HEK293 (cell line): ENCODE measurements around the gene S100A1.

ENCODE experiments used
- CTCF ChIA-PET: fragments of 350-600 bp; formaldehyde crosslinking; extraction: SDS; loops from one replicate; lab custom pipeline; 2021; ENCODE audit warnings: antibody characterized with exemption; lab: Yijun Ruan, JAX
- POLR2A ChIA-PET: fragments of 300-600 bp; formaldehyde crosslinking; extraction: SDS; loops from one replicate; lab custom pipeline; 2020; ENCODE audit warnings: antibody characterized with exemption, inconsistent platforms; lab: Yijun Ruan, JAX
- H3K27ac ChIP-seq: fragments of 200-500 bp; sonication (Bioruptor generic); 2 replicates; pipeline ENCODE4 v1.5.1; 2014; ENCODE audit warnings: low read depth, low read length, control low read depth, inconsistent platforms; ENCODE audit errors: extremely low read depth
- H3K36me3 ChIP-seq, 2 experiments: fragments of 200-500 bp in 1 of 2; sonication (Bioruptor generic) in 1 of 2; 1 replicate in 1 of 2; 2 replicates in 1 of 2; pipeline ENCODE4 v1.5.1; 2014 to 2017; ENCODE audit warnings: inconsistent platforms in 2 of 2, low read length in 2 of 2; ENCODE audit not compliant: control insufficient read depth in 2 of 2, insufficient read depth in 1 of 2
- H3K4me1 ChIP-seq: fragments of 200-500 bp; sonication (Bioruptor generic); 2 replicates; pipeline ENCODE4 v1.5.1; 2014; ENCODE audit warnings: mild to moderate bottlenecking, low read length, inconsistent platforms; ENCODE audit not compliant: control insufficient read depth, insufficient read depth
- H3K4me3 ChIP-seq: 2 replicates; pipeline ENCODE4 v1.5.1; 2011; ENCODE audit warnings: low read depth, mild to moderate bottlenecking, control low read depth, low read length, moderate library complexity
- H3K9me3 ChIP-seq: fragments of 200-500 bp; sonication (Bioruptor generic); 2 replicates; pipeline ENCODE4 v1.5.1; 2014; ENCODE audit warnings: low read depth, low read length, inconsistent platforms; ENCODE audit not compliant: control insufficient read depth, insufficient read depth
- GLIS1 ChIP-seq: fragments of 450-650 bp; formaldehyde crosslinking; IDR thresholded peaks from 2 replicates; pipeline ENCODE4 v1.5.1; 2016; ENCODE audit warnings: missing biosample characterization, missing genetic modification characterization
- IKZF3 ChIP-seq: fragments of 450-650 bp; IDR thresholded peaks from 2 replicates; pipeline ENCODE4 v1.5.0; 2018; ENCODE audit warnings: missing biosample characterization, mild to moderate bottlenecking, missing genetic modification characterization, moderate library complexity
- KLF1 ChIP-seq: fragments of 450-650 bp; formaldehyde crosslinking; IDR thresholded peaks from 2 replicates; pipeline ENCODE4 v1.5.1; 2016; ENCODE audit warnings: missing biosample characterization, missing genetic modification characterization
- KLF10 ChIP-seq: fragments of 450-650 bp; IDR thresholded peaks from 2 replicates; pipeline ENCODE4 v1.5.1; 2018; ENCODE audit warnings: missing biosample characterization, mild to moderate bottlenecking, missing genetic modification characterization
- KLF8 ChIP-seq: fragments of 450-650 bp; formaldehyde crosslinking; IDR thresholded peaks from 2 replicates; pipeline ENCODE4 v1.5.1; 2016; ENCODE audit warnings: missing biosample characterization, missing genetic modification characterization
- PATZ1 ChIP-seq: fragments of 450-650 bp; formaldehyde crosslinking; IDR thresholded peaks from 2 replicates; pipeline ENCODE4 v1.5.1; 2016; ENCODE audit warnings: missing biosample characterization, missing genetic modification characterization
- REPIN1 ChIP-seq: fragments of 450-650 bp; formaldehyde crosslinking; IDR thresholded peaks from 2 replicates; pipeline ENCODE4 v1.5.1; 2017; ENCODE audit warnings: missing biosample characterization, missing genetic modification characterization, low read depth
- SCRT1 ChIP-seq: fragments of 450-650 bp; formaldehyde crosslinking; IDR thresholded peaks from 2 replicates; pipeline ENCODE4 v1.5.1; 2016; ENCODE audit warnings: missing biosample characterization, missing genetic modification characterization, borderline replicate concordance
- ZNF121 ChIP-seq: fragments of 450-650 bp; formaldehyde crosslinking; IDR thresholded peaks from 2 replicates; pipeline ENCODE4 v1.5.1; 2016; ENCODE audit warnings: missing biosample characterization, missing genetic modification characterization
- ZNF133 ChIP-seq: fragments of 450-650 bp; formaldehyde crosslinking; IDR thresholded peaks from 2 replicates; pipeline ENCODE4 v1.5.1; 2016; ENCODE audit warnings: missing biosample characterization, missing genetic modification characterization
- ZNF169 ChIP-seq: fragments of 450-650 bp; formaldehyde crosslinking; IDR thresholded peaks from 2 replicates; pipeline ENCODE4 v1.5.1; 2016; ENCODE audit warnings: missing biosample characterization, missing genetic modification characterization
- ZNF2 ChIP-seq: fragments of 450-650 bp; formaldehyde crosslinking; IDR thresholded peaks from 2 replicates; pipeline ENCODE4 v1.5.1; 2016; ENCODE audit warnings: missing biosample characterization, missing genetic modification characterization
- ZNF211 ChIP-seq: fragments of 450-650 bp; formaldehyde crosslinking; IDR thresholded peaks from 2 replicates; pipeline ENCODE4 v1.5.1; 2016; ENCODE audit warnings: low read depth, missing biosample characterization, missing genetic modification characterization
- ZNF214 ChIP-seq: fragments of 450-650 bp; formaldehyde crosslinking; IDR thresholded peaks from 2 replicates; pipeline ENCODE4 v1.5.1; 2017; ENCODE audit warnings: missing biosample characterization, mild to moderate bottlenecking, missing genetic modification characterization, borderline replicate concordance
- ZNF223 ChIP-seq: fragments of 450-650 bp; formaldehyde crosslinking; IDR thresholded peaks from 2 replicates; pipeline ENCODE4 v1.5.1; 2016; ENCODE audit warnings: missing biosample characterization, missing genetic modification characterization
- ZNF23 ChIP-seq: fragments of 450-650 bp; formaldehyde crosslinking; IDR thresholded peaks from 2 replicates; pipeline ENCODE4 v1.5.1; 2016; ENCODE audit warnings: missing biosample characterization, missing genetic modification characterization, borderline replicate concordance
- ZNF341 ChIP-seq: fragments of 450-650 bp; formaldehyde crosslinking; IDR thresholded peaks from 2 replicates; pipeline ENCODE4; 2016; ENCODE audit warnings: low read depth, missing biosample characterization, missing genetic modification characterization
- ZNF514 ChIP-seq: fragments of 450-650 bp; formaldehyde crosslinking; IDR thresholded peaks from 2 replicates; pipeline ENCODE4 v1.5.1; 2016; ENCODE audit warnings: missing biosample characterization, missing genetic modification characterization
- ZNF555 ChIP-seq: fragments of 450-650 bp; formaldehyde crosslinking; conservative IDR thresholded peaks from 2 replicates; pipeline ENCODE4 v1.5.1; 2017; ENCODE audit warnings: missing biosample characterization, mild to moderate bottlenecking, missing genetic modification characterization, inconsistent platforms
- ZNF654 ChIP-seq: fragments of 450-650 bp; formaldehyde crosslinking; IDR thresholded peaks from 2 replicates; pipeline ENCODE4 v1.5.1; 2016; ENCODE audit warnings: low read depth, missing biosample characterization, missing genetic modification characterization
- ZNF670 ChIP-seq: fragments of 450-650 bp; formaldehyde crosslinking; IDR thresholded peaks from 2 replicates; pipeline ENCODE4 v1.5.1; 2016; ENCODE audit warnings: missing biosample characterization, missing genetic modification characterization, low read depth
- ZNF701 ChIP-seq: fragments of 450-650 bp; formaldehyde crosslinking; IDR thresholded peaks from 2 replicates; pipeline ENCODE4 v1.5.1; 2016; ENCODE audit warnings: missing biosample characterization, missing genetic modification characterization
- ZXDB ChIP-seq: fragments of 450-650 bp; formaldehyde crosslinking; IDR thresholded peaks from 2 replicates; pipeline ENCODE4 v1.5.1; 2016; ENCODE audit warnings: missing biosample characterization, missing genetic modification characterization
- TF ChIP-seq, protein P1 (sequence below): fragments of 450-650 bp; formaldehyde crosslinking; IDR thresholded peaks from 2 replicates; pipeline ENCODE4 v1.5.1; 2016; ENCODE audit warnings: missing biosample characterization, missing genetic modification characterization
- TF ChIP-seq, protein P2 (sequence below): fragments of 450-650 bp; formaldehyde crosslinking; conservative IDR thresholded peaks from 2 replicates; pipeline ENCODE4 v1.5.1; 2016; ENCODE audit warnings: low read depth, missing biosample characterization, missing genetic modification characterization
- TF ChIP-seq, protein P3 (sequence below): fragments of 450-650 bp; formaldehyde crosslinking; IDR thresholded peaks from 2 replicates; pipeline ENCODE4 v1.5.1; 2017; ENCODE audit warnings: missing biosample characterization, missing genetic modification characterization
- TF ChIP-seq, protein P4 (sequence below): fragments of 450-650 bp; formaldehyde crosslinking; IDR thresholded peaks from 2 replicates; pipeline ENCODE4 v1.5.1; 2017; ENCODE audit warnings: missing biosample characterization, missing genetic modification characterization

S100A1 gene

DNA sequence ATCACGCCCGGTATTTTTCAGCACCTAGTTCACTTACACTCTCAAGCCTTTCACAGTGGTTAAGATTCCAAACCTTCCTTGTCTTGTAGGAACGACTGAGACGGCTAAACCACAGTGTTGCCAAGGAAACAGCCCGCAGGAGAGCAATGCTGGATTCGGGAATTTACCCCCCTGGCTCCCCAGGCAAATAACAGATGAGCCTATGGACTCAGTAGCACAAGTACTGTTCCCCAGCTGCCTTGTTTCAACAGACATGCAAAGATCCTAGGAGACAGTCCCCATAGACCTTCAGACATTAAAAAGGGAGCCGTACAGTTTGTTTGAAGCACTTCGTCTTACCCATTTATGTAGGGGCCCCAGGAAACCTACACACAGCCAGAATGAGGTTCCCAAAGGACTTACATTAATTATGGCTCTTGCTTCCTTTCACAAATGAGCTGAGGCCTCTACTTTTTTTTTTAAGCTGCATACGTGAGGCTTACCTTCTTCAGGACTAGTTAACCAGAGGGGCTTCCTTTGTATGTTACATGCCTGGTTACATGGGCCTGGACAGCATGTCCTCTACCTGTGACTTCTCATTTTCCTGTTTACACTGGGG is 33.0 kb downstream of the S100A1 start:
- ChIA-PET CTCF (no interaction called here), POLR2A (interaction anchor here (0.6 to 1.5 kb wide), 5 partner anchors 14 to 415 kb away, joined by 3 to 6 read pairs (median 4); partner anchors contain the start of genes INTS3 and S100A13)
- Histone ChIP-seq H3K36me3 (peaks cover 49 to 68% of the 10 kb centered on the region in 2 experiments), H3K4me3 (no peak overlapping the region), H3K4me1 (0 out of 2 replicates have a peak, but pooled peaks cover 2% of the 10 kb centered on the region), H3K27ac (no peak overlapping the region), H3K9me3 (no peaks in the 10 kb centered on the region)
- TF ChIP-seq KLF8 (tag by site-specific recombination), result no peak
- no peak for TF ChIP-seq ZNF555 (tag by site-specific recombination)
- TF ChIP-seq ZNF121, result no peak
- TF ChIP-seq ZXDB (tag by site-specific recombination), result no peak
- no peak for TF ChIP-seq SCRT1 (tag by site-specific recombination)
- peak; percentile 88 for TF ChIP-seq GLIS1
- no peak for TF ChIP-seq ZNF23 (tag by site-specific recombination)
- no peak for TF ChIP-seq KLF10
- no peak for TF ChIP-seq ZNF223 (tag by site-specific recombination)
- TF ChIP-seq, protein P1, sequence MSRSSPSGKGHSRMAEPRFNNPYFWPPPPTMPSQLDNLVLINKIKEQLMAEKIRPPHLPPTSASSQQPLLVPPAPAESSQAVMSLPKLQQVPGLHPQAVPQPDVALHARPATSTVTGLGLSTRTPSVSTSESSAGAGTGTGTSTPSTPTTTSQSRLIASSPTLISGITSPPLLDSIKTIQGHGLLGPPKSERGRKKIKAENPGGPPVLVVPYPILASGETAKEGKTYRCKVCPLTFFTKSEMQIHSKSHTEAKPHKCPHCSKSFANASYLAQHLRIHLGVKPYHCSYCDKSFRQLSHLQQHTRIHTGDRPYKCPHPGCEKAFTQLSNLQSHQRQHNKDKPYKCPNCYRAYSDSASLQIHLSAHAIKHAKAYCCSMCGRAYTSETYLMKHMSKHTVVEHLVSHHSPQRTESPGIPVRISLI (tag by site-specific recombination), result no peak
- TF ChIP-seq ZNF701 (tag by site-specific recombination), result no peak
- TF ChIP-seq REPIN1, result no peak
- TF ChIP-seq KLF1, result no peak
- TF ChIP-seq ZNF211 (tag by site-specific recombination), result no peak
- TF ChIP-seq ZNF341 (tag by site-specific recombination), result no peak
- TF ChIP-seq, protein P2, sequence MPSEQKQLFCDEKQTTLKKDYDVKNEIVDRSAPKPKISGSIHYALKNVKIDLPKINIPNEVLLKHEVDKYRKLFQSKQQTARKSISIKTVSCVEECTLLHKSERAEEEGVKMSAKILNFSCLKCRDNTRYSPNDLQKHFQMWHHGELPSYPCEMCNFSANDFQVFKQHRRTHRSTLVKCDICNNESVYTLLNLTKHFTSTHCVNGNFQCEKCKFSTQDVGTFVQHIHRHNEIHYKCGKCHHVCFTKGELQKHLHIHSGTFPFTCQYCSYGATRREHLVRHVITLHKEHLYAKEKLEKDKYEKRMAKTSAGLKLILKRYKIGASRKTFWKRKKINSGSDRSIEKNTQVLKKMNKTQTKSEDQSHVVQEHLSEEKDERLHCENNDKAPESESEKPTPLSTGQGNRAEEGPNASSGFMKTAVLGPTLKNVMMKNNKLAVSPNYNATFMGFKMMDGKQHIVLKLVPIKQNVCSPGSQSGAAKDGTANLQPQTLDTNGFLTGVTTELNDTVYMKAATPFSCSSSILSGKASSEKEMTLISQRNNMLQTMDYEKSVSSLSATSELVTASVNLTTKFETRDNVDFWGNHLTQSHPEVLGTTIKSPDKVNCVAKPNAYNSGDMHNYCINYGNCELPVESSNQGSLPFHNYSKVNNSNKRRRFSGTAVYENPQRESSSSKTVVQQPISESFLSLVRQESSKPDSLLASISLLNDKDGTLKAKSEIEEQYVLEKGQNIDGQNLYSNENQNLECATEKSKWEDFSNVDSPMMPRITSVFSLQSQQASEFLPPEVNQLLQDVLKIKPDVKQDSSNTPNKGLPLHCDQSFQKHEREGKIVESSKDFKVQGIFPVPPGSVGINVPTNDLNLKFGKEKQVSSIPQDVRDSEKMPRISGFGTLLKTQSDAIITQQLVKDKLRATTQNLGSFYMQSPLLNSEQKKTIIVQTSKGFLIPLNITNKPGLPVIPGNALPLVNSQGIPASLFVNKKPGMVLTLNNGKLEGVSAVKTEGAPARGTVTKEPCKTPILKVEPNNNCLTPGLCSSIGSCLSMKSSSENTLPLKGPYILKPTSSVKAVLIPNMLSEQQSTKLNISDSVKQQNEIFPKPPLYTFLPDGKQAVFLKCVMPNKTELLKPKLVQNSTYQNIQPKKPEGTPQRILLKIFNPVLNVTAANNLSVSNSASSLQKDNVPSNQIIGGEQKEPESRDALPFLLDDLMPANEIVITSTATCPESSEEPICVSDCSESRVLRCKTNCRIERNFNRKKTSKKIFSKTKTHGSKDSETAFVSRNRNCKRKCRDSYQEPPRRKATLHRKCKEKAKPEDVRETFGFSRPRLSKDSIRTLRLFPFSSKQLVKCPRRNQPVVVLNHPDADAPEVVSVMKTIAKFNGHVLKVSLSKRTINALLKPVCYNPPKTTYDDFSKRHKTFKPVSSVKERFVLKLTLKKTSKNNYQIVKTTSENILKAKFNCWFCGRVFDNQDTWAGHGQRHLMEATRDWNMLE (tag by site-specific recombination), result no peak
- TF ChIP-seq PATZ1 (tag by site-specific recombination), result peak; percentile 23; the same call in 1 of the 2 replicates
- TF ChIP-seq, protein P3, sequence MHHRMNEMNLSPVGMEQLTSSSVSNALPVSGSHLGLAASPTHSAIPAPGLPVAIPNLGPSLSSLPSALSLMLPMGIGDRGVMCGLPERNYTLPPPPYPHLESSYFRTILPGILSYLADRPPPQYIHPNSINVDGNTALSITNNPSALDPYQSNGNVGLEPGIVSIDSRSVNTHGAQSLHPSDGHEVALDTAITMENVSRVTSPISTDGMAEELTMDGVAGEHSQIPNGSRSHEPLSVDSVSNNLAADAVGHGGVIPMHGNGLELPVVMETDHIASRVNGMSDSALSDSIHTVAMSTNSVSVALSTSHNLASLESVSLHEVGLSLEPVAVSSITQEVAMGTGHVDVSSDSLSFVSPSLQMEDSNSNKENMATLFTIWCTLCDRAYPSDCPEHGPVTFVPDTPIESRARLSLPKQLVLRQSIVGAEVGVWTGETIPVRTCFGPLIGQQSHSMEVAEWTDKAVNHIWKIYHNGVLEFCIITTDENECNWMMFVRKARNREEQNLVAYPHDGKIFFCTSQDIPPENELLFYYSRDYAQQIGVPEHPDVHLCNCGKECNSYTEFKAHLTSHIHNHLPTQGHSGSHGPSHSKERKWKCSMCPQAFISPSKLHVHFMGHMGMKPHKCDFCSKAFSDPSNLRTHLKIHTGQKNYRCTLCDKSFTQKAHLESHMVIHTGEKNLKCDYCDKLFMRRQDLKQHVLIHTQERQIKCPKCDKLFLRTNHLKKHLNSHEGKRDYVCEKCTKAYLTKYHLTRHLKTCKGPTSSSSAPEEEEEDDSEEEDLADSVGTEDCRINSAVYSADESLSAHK, result peak; percentile 75
- TF ChIP-seq ZNF654 (tag by site-specific recombination), result no peak
- TF ChIP-seq, protein P4, sequence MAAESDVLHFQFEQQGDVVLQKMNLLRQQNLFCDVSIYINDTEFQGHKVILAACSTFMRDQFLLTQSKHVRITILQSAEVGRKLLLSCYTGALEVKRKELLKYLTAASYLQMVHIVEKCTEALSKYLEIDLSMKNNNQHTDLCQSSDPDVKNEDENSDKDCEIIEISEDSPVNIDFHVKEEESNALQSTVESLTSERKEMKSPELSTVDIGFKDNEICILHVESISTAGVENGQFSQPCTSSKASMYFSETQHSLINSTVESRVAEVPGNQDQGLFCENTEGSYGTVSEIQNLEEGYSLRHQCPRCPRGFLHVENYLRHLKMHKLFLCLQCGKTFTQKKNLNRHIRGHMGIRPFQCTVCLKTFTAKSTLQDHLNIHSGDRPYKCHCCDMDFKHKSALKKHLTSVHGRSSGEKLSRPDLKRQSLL (tag by site-specific recombination), result no peak
- no peak for TF ChIP-seq ZNF133 (tag by site-specific recombination)
- no peak for TF ChIP-seq ZNF214 (tag by site-specific recombination)
- no peak for TF ChIP-seq ZNF169 (tag by site-specific recombination)
- TF ChIP-seq IKZF3 (tag by site-specific recombination), result peak; percentile 52; the same call in 1 of the 2 replicates
- TF ChIP-seq ZNF670 (tag by site-specific recombination), result no peak
- TF ChIP-seq ZNF514 (tag by site-specific recombination), result no peak
- no peak for TF ChIP-seq ZNF2 (tag by site-specific recombination)
